Activated naive CD8-positive, alpha-beta T cell treated with anti-CD3 and anti-CD28 coated beads, Interleukin-2, amount 50 U/mL, for 24 hours (primary cell): ENCODE results near the gene SORT1.
"Not testable (repeated sequence)": the region's sequence is repeated elsewhere in the genome, so short reads cannot be mapped to it uniquely, and the experiment has no call there.

Source experiments
- ATAC-seq: fragments of 150-1000 bp; cut with Tn5 transposase; one replicate; pipeline ENCODE4 v1.10.0; 2021
- DNase-seq: peaks from one replicate; pipeline ENCODE4 v3.0.0; 2021
- H3K27ac Mint-ChIP-seq: one replicate; pipeline ENCODE4 v1.8.0; 2021; ENCODE audit warnings: mild to moderate bottlenecking, mixed read lengths
- H3K27me3 Mint-ChIP-seq: one replicate; pipeline ENCODE4 v1.8.0; 2021; ENCODE audit warnings: mixed read lengths
- H3K36me3 Mint-ChIP-seq: one replicate; pipeline ENCODE4 v1.8.0; 2021; ENCODE audit warnings: low read depth, mixed read lengths
- H3K4me1 Mint-ChIP-seq: one replicate; pipeline ENCODE4 v1.8.0; 2021; ENCODE audit warnings: mixed read lengths
- H3K4me3 Mint-ChIP-seq: one replicate; pipeline ENCODE4 v1.8.0; 2021; ENCODE audit warnings: mild to moderate bottlenecking, moderate library complexity, mixed read lengths
- H3K9me3 Mint-ChIP-seq: one replicate; pipeline ENCODE4 v1.8.0; 2021; ENCODE audit warnings: mixed read lengths

The SORT1 gene

GRCh38 chr1:109315288-109315687 lies 82.4 kb downstream of the SORT1 start:
- H3K4me3 Mint-ChIP-seq = no peak overlapping the region
- no peaks in the 10 kb centered on the region for H3K36me3 Mint-ChIP-seq
- H3K27me3 Mint-ChIP-seq = no peaks in the 10 kb centered on the region
- no peak for DNase-seq
- H3K9me3 Mint-ChIP-seq = no peaks in the 10 kb centered on the region
- no peak for ATAC-seq
- H3K4me1 Mint-ChIP-seq = no peaks in the 10 kb centered on the region
- H3K27ac Mint-ChIP-seq = no peak overlapping the region

- no peaks in the 10 kb centered on the region for H3K27me3 Mint-ChIP-seq
- H3K4me3 Mint-ChIP-seq = no peak overlapping the region
- H3K36me3 Mint-ChIP-seq = no peaks in the 10 kb centered on the region
Measured at GRCh38 chr1:109314795-109315194, 82.9 kb downstream of the SORT1 start.

GRCh38 chr1:109312978-109313775 lies 84.5 kb downstream of the SORT1 start:
- Mint-ChIP-seq H3K27ac (no peak overlapping the region), H3K4me3 (no peak overlapping the region), H3K36me3 (no peaks in the 10 kb centered on the region), H3K27me3 (no peaks in the 10 kb centered on the region), H3K9me3 (no peaks in the 10 kb centered on the region), H3K4me1 (no peaks in the 10 kb centered on the region)
- DNase-seq (no peak), ATAC-seq (no peak)

More at GRCh38 chr1:109314795-109315194, 82.9 kb downstream of the SORT1 start:
- H3K27ac Mint-ChIP-seq = no peak overlapping the region
- no peak for ATAC-seq
- H3K4me1 Mint-ChIP-seq = no peaks in the 10 kb centered on the region
- no peaks in the 10 kb centered on the region for H3K9me3 Mint-ChIP-seq
- no peak for DNase-seq

DNA sequence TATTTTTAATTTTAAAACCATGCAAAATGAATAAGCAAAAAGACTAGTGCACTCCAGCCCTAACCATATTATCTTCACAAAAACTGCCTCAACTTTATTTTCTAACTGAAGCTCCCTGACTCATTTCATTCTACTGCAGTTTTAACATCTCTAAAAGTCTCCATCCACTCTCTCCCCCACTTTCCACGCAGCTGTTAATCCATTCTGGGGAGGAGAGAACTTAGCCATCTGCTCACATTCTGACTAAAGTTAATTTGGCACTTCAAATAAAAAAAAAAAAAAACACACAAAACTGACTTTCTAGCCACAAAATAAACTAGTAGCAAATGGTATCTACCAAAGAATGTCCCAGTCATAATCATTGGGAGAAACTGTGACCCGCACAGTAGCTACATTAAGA lies 85.5 kb downstream of the SORT1 start:
- Mint-ChIP-seq H3K27me3 (no peaks in the 10 kb centered on the region), H3K4me1 (peaks cover 3% of the 10 kb centered on the region), H3K4me3 (no peak overlapping the region), H3K36me3 (no peaks in the 10 kb centered on the region), H3K27ac (no peak overlapping the region), H3K9me3 (no peaks in the 10 kb centered on the region)
- ATAC-seq = no peak
- no peak for DNase-seq

DNA sequence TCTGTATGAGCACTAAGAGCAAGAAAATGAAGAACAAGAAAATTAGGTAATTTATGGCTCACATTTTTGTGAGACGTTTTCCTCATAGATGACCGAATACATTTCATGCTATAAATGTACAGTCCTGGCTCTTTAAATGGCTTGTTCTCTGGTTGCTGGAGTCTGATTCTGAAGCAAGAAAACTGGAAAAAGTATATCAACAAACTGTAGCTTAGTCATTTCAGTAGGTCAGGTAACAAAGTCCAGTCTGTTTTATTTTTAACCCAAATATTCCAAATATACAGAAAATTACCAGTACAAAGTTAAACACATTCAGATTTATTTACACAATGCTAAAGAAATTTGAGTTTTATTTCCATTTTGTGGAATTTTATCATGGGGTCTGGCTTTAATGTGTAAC lies 88.4 kb downstream of the SORT1 start:
- peaks cover 3% of the 10 kb centered on the region for H3K4me1 Mint-ChIP-seq
- no peaks in the 10 kb centered on the region for H3K27me3 Mint-ChIP-seq
- no peaks in the 10 kb centered on the region for H3K36me3 Mint-ChIP-seq
- no peak overlapping the region for H3K4me3 Mint-ChIP-seq
- no peaks in the 10 kb centered on the region for H3K9me3 Mint-ChIP-seq
- DNase-seq (no peak), ATAC-seq (no peak)
- H3K27ac Mint-ChIP-seq = no peak overlapping the region

DNA sequence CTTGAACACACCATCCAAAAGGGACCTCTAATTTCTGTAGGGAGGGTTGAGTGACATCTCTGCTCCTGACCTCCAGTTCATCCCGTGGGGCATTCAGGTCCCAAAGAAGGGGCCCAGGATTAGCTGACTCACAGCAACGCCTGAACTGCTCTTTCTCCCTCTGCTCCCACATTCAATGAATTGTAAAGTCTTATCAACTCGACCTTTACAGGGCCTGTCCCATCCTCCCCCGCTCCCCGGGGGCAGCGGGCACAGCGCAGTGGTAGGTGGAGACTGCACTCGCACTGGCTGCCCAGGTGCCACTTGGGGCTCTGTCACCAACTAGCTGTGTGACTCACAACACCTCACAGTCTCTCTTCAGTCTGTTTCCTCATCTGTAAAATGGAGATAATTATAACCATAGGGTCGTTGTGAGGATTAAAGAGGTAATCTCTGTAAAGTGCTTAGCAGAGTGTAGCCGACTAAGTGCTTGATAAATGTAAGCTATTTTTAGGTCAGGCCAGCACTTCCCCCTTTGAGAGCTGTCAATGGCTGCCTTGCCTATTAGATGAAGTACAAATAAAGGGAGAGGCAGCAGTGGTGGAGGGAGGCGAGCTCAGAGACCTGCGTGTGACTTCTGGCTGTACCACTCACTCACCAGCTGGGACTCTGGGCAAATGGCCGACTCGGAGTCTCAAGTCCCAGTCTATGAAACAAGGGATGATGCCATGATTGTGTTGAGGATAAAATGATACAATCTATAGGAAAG lies 90.3 kb downstream of the SORT1 start:
- Mint-ChIP-seq H3K4me1 (peaks cover 3% of the 10 kb centered on the region), H3K27ac (no peak overlapping the region), H3K4me3 (no peak overlapping the region), H3K36me3 (no peaks in the 10 kb centered on the region), H3K27me3 (no peaks in the 10 kb centered on the region), H3K9me3 (no peaks in the 10 kb centered on the region)
- no peak for DNase-seq
- ATAC-seq = peak; percentile 75

- ATAC-seq = no peak
- DNase-seq = no peak
- Mint-ChIP-seq H3K27ac (no peak within 1 kb of the TSS), H3K36me3 (no peaks in the 10 kb centered on the region), H3K27me3 (no peaks in the 10 kb centered on the region), H3K9me3 (no peaks in the 10 kb centered on the region), H3K4me3 (no peak within 1 kb of the TSS), H3K4me1 (peaks cover 3% of the 10 kb centered on the region)
Measured at GRCh38 chr1:109306832-109307273, 90.9 kb downstream of the SORT1 start, which contains the start of gene MYBPHL. MYBPHL (minus strand) TSS chr1:109307011; CDS start chr1:109306991, 20 bp downstream.

DNA sequence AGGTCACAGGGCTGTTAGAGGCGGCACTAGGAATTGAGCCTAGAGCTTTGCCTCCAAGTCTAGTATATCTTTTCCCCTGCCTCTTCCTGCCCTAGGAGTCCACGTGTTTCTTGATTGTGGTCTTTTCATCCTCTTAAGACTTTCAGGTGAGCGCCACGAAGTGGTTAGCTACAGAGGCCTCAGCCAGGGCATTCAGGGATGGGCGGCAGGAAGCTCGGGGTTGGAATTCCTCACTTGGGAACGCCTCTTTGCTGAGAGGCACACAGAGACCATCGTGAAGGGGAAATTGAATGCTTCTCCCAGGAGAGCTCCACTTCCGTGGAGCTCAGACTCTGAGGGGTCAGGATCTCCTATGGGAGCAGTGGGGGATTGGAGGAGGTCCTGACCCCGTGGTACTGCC lies 91.7 kb downstream of the SORT1 start:
- not testable (repeated sequence) for H3K27ac Mint-ChIP-seq, H3K4me3 Mint-ChIP-seq, H3K9me3 Mint-ChIP-seq, H3K4me1 Mint-ChIP-seq, ATAC-seq, H3K36me3 Mint-ChIP-seq, H3K27me3 Mint-ChIP-seq, DNase-seq

DNA sequence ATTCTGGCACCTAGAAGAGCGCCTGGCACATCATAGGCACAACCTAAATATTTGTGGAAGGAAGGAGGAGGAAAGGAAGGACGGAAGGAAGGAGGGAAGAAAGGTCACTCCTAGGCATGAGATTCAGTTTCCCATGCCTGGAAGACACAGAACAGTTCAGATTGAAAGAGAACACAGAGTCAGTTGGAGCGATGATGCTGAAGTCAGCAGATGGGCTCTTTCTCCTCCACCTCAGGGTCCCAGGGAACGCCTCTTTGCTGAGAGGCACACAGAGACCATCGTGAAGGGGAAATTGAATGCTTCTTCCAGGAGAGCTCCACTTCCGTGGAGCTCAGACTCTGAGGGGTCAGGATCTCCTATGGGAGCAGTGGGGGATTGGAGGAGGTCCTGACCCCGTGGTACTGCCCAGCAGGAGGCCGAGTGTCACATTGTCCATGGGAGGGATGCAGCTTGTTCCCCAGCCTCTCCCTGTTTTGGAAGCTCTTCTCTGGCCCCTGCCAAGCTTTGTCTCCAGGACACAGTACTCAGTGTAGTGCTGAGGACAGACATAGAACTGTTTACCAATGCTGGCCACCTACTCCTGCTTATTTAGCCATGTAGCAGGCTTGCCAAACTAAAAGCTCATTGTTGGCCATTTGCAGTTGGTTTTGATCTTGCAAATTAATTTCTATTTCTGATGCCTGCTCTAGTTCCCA lies 93.3 kb downstream of the SORT1 start:
- Mint-ChIP-seq H3K9me3 (no peaks in the 10 kb centered on the region), H3K36me3 (no peaks in the 10 kb centered on the region), H3K4me3 (no peak overlapping the region), H3K27me3 (peaks cover 6% of the 10 kb centered on the region), H3K4me1 (peaks cover 3% of the 10 kb centered on the region), H3K27ac (no peak overlapping the region)
- ATAC-seq (no peak), DNase-seq (no peak)

- H3K27me3 Mint-ChIP-seq = peaks cover 11% of the 10 kb centered on the region
- no peak for DNase-seq
- H3K4me3 Mint-ChIP-seq = no peak overlapping the region
- H3K4me1 Mint-ChIP-seq = peaks cover 2% of the 10 kb centered on the region
- no peaks in the 10 kb centered on the region for H3K36me3 Mint-ChIP-seq
- H3K27ac Mint-ChIP-seq = no peak overlapping the region
- ATAC-seq = no peak
- no peaks in the 10 kb centered on the region for H3K9me3 Mint-ChIP-seq
Measured at GRCh38 chr1:109301874-109302273, 95.8 kb downstream of the SORT1 start.

- Mint-ChIP-seq H3K4me1 (peaks cover 2% of the 10 kb centered on the region), H3K36me3 (no peaks in the 10 kb centered on the region), H3K4me3 (no peak overlapping the region), H3K27ac (no peak overlapping the region), H3K9me3 (no peaks in the 10 kb centered on the region), H3K27me3 (peaks cover 11% of the 10 kb centered on the region)
- DNase-seq = no peak
- ATAC-seq = no peak
Measured at GRCh38 chr1:109300650-109301151, 97.0 kb downstream of the SORT1 start.

- Mint-ChIP-seq H3K9me3 (no peaks in the 10 kb centered on the region), H3K4me3 (no peak overlapping the region), H3K36me3 (no peaks in the 10 kb centered on the region), H3K27me3 (peaks cover 11% of the 10 kb centered on the region), H3K27ac (no peak overlapping the region), H3K4me1 (peaks cover 2% of the 10 kb centered on the region)
- DNase-seq (no peak), ATAC-seq (no peak)
Measured at GRCh38 chr1:109299558-109300343, 98.0 kb downstream of the SORT1 start.

DNA sequence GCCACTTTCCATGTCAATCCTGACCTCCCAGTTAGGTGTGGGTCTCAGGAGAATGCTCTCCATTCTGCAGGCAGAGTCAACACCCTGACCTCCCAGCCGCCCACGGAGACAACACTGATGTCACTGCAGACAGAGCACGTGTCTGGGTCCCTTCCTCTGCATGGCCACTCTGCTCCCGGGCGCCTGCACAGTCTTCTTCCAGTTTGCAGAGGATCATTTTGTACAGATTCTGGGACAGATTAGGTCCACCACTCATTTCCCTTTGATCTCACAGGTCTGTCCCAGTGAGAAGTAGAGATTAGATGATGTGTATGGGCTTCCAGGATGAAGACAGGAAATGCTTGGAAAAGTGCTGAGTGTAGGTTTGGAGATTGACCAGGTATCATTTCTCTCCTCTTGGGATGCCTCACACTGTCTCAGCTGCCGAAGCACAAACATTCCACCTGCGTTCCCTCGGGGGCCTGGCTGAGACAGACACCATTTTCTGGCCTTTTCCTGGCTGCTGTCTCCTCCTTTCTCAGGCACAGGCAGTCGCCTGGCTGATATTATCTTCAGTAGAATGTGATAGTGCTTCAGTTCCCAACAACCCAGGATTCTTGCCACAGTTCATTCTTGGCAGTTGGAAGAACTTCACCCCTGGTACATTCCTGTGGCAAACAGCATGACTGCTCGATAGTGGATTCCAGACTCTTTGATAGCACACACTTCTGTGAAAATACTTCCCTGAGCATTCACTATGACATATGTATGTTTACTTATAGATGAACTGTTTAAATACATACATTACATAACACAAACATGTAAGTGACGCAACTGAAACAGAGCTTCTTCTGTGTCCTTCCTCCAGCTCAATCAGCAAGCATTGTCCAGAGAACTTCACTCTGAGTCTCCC lies 98.8 kb downstream of the SORT1 start:
- Mint-ChIP-seq H3K27me3 (peaks cover 13% of the 10 kb centered on the region), H3K4me1 (peaks cover 2% of the 10 kb centered on the region), H3K4me3 (no peak overlapping the region), H3K36me3 (no peaks in the 10 kb centered on the region), H3K27ac (no peak overlapping the region), H3K9me3 (no peaks in the 10 kb centered on the region)
- DNase-seq = peak; percentile 18
- no peak for ATAC-seq
